Measurements from ENCODE around the gene MMRN1.

MMRN1 gene

GRCh38 chr4:89894649-89895550 is at the start of gene MMRN1:
TSS of gene MMRN1 (plus strand) at chr4:89894854. CDS start at chr4:89894972, 118 bp downstream.
- DNase-seq (ENCODE audit: low spot score), result no peak

DNA sequence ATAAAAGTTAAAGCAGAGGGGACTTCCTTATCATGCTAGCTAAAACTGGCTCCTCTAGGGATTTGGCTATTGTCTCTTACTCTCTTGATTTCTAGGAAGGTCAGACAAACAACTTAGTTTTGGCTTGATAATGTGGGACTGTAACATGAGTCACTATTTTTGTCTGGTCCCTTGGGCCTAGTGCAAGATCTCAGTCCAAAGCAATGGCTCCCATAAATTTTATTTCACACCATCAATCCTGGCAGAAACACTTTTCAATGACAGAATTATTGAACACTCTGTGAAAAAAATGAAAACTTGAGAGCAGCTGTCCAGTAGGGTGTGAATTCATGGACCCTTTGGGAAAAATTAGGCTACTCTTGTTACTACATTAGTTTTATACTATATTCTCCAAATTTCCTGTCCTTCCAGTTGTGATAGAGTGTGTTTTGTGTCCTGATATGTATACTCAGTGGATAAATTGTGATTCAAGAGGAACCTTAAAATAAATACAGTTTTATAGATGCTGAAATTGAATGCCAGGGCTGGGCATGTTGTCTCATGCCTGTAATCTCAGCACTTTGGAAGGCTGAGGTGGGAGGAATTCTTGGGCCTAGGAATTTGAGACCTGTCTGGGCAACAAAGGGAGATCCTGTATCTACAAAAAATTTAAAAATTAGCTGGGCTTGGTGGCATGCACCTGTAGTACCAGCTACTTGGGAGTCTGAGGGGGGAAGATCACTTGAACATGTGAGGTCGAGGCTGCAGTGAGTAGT is 46.9 kb upstream of the MMRN1 start:
- no peak for DNase-seq (ENCODE audit: low spot score)

- DNase-seq (ENCODE audit: low spot score), result no peak
These were observed 39.4 kb upstream of the MMRN1 start for GRCh38 chr4:89855236-89855635.

DNA sequence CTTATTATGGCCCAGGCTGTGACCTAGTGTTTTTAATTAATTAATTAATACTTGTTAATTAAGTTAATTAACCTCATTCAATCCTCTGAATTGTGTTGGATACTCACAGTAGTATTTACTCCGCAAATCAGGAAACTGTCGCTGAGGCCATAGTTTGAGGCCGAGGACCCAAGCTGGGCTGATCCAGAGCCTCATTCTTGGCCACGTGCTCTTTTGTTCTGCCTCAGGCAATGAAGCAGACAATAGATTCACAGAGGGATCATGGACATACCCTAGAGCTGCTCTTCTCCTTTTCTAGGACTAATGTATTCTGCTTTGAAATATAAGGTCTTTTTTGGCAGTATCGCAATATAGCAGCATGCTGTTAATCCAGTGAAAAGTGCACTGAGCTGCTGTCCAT is 33.7 kb upstream of the MMRN1 start:
- no peak for DNase-seq (ENCODE audit: low spot score)

- no peak for DNase-seq (ENCODE audit: low spot score)
These were observed 31.1 kb upstream of the MMRN1 start for GRCh38 chr4:89863533-89863932.

DNA sequence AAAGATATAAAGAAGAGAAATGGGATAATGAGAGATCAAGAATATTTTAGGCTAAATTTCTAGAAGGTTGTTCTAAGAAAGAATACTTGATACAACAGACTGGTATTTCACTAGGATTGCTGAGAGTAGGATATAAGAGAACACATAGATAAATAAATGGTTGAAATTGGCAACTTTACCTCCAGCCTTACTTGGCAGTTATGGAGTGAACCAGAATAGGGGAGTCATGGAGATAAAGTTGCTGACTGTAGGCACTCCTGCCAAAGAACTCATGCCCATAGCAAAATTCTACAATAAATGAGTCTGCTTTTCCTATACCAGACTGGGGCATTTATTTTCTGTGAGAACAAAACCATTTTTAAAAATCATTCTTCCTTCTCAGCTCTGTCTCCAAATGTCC is 26.4 kb upstream of the MMRN1 start:
- no peak for DNase-seq (ENCODE audit: low spot score)

DNA sequence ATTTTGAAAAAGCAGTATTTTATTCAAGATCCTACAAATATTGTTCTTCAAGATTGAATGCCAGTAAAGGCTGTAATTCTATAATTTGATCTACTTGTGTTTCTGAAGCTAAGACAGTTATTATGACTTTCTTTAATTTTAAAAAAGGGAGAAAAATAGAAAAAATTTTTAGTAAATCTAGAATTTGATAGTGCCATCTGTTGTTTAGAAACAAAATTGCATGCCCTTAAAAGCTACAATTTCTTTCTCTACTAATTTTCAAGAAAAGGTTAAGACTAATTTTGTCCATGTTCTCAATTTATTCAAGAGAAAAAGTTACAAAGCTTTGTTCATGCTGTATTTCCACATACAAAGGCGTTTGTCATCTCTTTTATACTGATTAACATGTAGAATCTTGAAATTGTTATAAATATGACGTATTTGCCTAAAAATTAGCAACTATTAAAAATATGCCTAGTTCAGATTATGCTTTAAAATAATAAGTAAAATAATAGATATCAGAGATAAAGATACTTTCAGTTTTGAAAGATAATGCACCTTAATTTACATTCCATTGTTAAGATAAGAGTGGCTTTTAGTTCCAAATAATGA is 25.6 kb upstream of the MMRN1 start:
- DNase-seq (ENCODE audit: low spot score), result no peak

DNA sequence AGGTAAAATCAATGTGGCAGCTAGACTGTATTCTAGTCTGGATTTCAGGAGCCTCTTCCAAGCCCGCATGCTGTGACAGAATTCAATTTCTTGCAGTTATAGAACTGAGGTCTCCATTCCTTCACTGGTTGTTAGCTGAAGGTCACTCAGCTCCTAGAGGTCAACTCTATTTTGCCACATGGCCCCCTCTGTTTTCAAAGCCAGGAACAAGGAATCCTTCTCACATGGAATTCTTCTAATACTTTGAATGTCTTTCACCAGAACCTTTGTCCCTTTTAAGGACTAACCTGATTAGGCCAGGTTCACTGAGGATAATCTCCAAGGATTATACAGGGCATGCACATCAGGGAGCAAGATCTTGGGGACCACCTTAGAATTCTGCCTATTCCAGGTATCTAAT is 23.4 kb upstream of the MMRN1 start:
- no peak for DNase-seq (ENCODE audit: low spot score)

- DNase-seq (ENCODE audit: low spot score), result no peak
These were observed 18.1 kb upstream of the MMRN1 start for GRCh38 chr4:89876548-89876947.

GRCh38 chr4:89878611-89879010 is 16.0 kb upstream of the MMRN1 start:
- DNase-seq (ENCODE audit: low spot score), result no peak

DNA sequence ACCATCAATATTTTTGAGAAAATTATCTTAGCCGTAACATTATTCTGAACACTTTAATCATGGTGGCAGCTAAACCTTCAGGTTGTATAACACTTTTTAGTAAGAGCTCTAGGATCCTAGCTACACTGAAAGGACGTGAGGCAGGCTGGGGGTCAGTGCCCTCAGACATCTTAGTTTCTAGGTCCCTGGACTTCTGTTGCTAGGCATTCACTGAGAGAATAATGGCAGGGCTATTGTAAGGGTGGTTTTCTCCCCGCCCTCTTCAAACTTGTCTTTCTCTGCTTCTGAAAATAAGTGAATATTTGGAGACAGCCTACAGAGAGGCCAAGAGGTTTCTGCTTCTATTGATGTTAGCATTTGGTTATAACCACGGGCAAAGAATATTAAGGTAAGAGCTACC is 15.4 kb upstream of the MMRN1 start:
- no peak for DNase-seq (ENCODE audit: low spot score)

- DNase-seq (ENCODE audit: low spot score), result no peak
These were observed 5.4 kb upstream of the MMRN1 start for GRCh38 chr4:89889289-89889688.

DNA sequence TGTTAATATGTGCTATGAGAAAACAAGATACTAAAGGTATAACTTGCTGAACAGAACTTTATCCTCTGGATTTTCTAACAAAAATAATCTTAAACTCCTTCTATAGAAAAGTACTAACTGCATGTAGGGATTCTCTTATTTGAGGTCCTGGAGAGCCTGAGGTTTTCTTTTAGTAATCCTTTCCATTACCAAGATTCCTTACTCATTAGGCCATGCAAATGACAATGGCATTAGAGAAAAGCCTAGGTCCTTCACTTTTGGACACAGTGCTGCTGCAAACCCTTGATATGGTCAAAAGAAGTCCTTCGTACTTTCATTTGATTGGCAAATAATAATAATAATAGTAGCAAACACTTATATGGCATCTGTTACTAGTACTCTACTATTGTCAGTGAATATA is 3.2 kb downstream of the MMRN1 start:
- DNase-seq (ENCODE audit: low spot score), result no peak

GRCh38 chr4:89898304-89898716 is 3.7 kb downstream of the MMRN1 start:
- no peak for DNase-seq (ENCODE audit: low spot score)

- no peak for DNase-seq (ENCODE audit: low spot score)
These were observed 4.5 kb downstream of the MMRN1 start for GRCh38 chr4:89899152-89899551.

DNA sequence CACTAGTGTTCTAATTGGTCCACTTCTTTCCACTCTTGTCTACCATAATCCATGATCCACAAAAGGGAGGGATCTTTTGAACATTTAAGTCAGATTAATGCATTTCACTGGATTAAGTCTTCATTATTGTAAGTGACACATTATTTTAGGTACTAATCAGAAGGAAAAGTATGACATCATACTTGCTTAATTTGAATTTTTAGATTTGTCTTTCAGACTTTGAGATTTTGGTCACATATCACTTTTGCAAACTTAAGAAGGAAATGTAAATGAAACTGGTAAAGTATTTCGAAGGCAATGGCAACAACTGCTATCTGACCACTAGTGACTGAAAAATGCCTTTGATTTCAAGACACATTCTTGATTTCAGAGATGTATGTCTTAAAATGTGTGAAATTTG is 5.2 kb downstream of the MMRN1 start:
- DNase-seq (ENCODE audit: low spot score), result no peak

- DNase-seq (ENCODE audit: low spot score), result peak; percentile 19
These were observed 7.3 kb downstream of the MMRN1 start for GRCh38 chr4:89901808-89902431.

DNA sequence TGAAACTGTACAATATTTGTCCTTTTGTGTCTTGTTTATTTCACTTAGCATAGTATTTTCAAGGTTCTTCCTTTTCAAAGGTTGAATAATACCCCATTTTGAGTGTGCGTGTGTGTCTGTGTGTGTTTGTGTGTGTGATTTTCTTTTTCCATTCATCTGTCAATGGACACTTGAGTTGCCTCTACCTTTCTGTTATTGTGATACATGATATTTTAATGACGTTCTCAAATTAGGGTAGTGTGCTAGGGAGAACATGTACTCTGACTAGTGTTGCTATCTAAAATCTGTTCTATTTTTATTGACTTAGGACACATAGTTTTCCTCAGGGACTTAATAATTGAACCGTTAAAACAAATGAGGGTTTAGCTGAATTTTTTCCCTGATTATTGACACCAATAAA is 9.9 kb downstream of the MMRN1 start:
- DNase-seq (ENCODE audit: low spot score), result no peak

DNA sequence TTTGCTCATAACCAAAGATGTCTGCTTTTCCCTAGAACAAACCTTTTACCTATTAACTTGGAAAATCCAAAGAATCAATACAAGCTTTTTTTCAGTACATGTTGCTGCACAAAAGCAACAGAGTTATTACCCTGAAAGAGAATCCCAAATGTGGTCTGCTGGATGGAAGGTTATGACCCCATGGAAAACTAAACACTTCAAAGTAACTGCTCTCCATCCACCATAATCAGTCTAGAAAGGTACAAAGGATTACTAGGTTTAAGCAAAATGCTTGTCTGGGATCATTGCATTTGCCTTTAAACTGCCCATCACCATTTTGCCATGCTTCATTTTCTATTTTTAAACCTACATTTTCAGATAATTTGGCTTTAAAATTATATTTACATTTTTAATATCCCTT is 11.7 kb downstream of the MMRN1 start:
- no peak for DNase-seq (ENCODE audit: low spot score)

GRCh38 chr4:89906777-89907521 is 12.3 kb downstream of the MMRN1 start:
- DNase-seq (ENCODE audit: low spot score), result no peak

- DNase-seq (ENCODE audit: low spot score), result no peak
These were observed 15.2 kb downstream of the MMRN1 start for GRCh38 chr4:89909889-89910288.

GRCh38 chr4:89913623-89914022 is 19.0 kb downstream of the MMRN1 start:
- DNase-seq (ENCODE audit: low spot score), result no peak
